ENCODE data around the gene LDAH.

DNA sequence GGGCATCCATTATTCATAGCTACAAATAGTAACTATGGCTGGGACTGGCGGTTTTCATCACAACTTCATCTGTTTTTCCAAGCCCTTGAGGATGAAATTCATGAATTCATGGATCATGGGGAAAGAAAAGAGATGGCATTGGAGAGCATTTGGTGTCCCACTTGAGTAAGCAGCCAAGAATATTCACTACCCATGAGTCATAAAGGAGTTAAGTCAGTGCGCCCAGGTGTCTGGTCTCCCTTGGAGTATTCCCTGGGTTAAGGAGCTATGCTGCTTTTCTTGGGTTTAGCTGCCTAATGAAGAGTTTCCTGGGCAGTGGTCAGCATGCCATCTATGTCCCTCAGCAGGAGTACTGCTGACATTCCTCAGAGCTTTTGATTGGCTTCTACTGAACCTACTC is 21.3 kb upstream of the LDAH start:
- TF ChIP-seq SP1 (IDR thresholded peaks at IDR 0.05): no peak
- no peak for TF ChIP-seq BHLHE40 (IDR thresholded peaks at IDR 0.05; ENCODE audit: borderline replicate concordance)
- no peak for TF ChIP-seq FOXM1 (IDR thresholded peaks at IDR 0.05; ENCODE audit: borderline replicate concordance)
- no peak for TF ChIP-seq PKNOX1 (IDR thresholded peaks at IDR 0.05)
- TF ChIP-seq ELF4 (IDR thresholded peaks at IDR 0.05): no peak
- no peak for TF ChIP-seq HDGF (IDR thresholded peaks at IDR 0.05; ENCODE audit: borderline replicate concordance)
- TF ChIP-seq TARDBP (IDR thresholded peaks at IDR 0.05): no peak
- TF ChIP-seq FOXA1 (IDR thresholded peaks at IDR 0.05): no peak
- no peak for TF ChIP-seq ARNT (IDR thresholded peaks at IDR 0.05)
- no peak for TF ChIP-seq SUZ12 (IDR thresholded peaks at IDR 0.05)

Data from HEK293T (cell line).